Hepatic stellate cell (primary cell): Measurements from ENCODE around the gene MTARC1.

ENCODE experiments used
- DNase-seq: peaks from one replicate; pipeline ENCODE4 v3.0.0; 2011; ENCODE audit warnings: low spot score

The MTARC1 gene

DNA sequence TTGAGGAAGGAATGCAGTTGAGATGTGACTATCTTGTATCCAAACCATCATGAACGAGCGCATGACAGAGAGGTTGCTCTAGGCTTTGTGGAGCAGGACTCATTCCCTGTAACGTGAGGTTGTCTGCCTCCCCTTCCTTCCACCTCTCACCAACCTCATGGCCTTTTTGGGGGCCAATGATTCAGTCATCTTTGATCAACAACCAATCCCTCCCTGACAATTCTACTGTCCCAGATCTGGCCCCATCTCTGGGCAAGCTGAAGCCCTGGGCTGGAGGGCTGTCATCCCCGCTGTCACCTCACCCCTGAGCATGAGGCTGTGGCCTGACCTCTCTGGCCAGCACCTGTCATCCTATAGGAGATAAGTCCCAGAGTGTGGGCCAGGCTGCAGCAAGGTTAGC, 19.7 kb downstream of the MTARC1 start:
- no peak for DNase-seq

GRCh38 chr1:220807726-220808125, 21.0 kb downstream of the MTARC1 start:
- DNase-seq, result no peak

GRCh38 chr1:220808345-220809186, 21.9 kb downstream of the MTARC1 start:
- no peak for DNase-seq

GRCh38 chr1:220809187-220809550, 22.5 kb downstream of the MTARC1 start:
- DNase-seq, result no peak

DNA sequence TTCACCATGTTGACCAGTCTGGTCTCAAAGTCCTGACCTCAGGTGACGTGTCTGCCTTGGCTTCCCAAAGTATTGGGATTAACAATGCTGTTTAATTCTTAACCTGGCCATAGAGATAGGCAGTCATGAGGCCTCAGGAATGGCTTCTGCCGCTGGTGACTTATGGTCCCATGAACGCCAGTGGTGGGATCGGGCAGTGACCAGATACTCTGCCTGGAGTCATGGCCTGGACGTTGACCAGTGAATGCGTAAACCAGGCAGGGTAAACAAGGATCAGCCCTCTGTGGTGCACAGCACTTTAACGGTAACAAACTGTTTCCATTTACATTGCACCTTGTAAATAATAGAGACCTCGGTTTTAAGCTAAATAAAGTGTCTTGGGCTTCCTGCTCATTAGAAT, 23.0 kb downstream of the MTARC1 start:
- DNase-seq, result no peak

DNA sequence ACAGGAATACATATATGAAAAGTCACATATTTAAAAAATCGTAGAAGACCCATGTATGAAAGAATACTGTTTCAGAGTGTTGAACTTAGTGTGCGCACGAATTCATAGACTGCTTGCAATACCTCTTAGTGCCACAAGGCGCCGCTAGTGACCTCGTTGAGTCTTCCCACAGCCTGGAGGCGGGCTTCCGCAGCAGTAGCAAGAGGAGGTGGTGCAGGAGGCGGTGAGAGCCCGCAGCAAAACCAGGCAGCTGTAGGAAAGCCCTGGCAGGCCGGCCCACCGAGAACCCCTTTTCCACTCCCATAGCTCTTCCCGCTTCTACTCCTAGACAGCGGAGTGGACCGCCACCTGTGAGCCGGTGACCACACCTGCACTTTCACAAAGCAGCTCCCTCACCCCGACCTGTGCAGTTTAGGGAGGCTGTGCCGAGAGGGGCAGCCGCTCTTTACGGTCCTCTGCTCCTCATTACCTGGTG, 23.5 kb downstream of the MTARC1 start:
- DNase-seq, result peak; percentile 80

- no peak for DNase-seq
These were observed 24.2 kb downstream of the MTARC1 start for GRCh38 chr1:220810963-220811362.

DNA sequence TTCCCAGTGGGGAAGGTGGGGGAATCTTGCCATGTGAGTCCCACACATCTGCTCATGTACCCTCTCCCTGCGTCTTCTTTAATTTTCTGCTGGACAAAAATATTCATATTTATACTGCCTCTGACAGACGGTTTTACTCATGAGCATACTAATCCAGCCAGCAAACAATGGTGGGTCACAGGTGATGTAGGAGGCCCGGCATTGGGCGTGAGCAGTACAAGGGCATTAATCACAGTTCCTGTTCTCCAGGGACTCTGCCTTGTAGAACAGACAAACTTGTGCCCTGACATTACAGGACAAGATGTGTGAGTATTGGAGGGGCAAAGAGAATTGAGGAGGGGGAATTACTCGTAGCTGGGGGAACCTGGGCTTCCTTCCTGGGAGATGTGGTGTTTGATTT, 25.0 kb downstream of the MTARC1 start:
- DNase-seq, result no peak

- DNase-seq, result no peak
These were observed 25.6 kb downstream of the MTARC1 start for GRCh38 chr1:220812308-220812707.

- no peak for DNase-seq
These were observed 26.3 kb downstream of the MTARC1 start for GRCh38 chr1:220813013-220813412.

DNA sequence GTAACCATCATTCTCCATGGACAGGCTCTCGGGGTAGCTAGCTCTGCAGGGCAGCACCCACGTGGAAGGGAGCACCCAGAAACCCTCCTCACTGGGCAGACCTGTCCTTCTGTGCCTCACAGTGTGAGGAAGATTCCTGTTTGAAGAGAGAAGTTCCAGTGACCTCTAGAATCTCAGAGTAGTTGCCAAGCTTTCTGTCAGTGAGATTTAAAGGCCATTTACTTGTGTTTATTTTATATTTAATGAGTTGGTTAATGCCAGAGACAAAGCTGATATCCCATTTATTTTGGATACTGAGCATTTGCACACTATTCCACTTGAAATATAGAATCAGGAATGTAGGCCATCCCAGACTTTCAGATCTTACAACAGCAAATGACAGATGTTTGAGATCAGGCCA, 28.7 kb downstream of the MTARC1 start:
- DNase-seq, result no peak

DNA sequence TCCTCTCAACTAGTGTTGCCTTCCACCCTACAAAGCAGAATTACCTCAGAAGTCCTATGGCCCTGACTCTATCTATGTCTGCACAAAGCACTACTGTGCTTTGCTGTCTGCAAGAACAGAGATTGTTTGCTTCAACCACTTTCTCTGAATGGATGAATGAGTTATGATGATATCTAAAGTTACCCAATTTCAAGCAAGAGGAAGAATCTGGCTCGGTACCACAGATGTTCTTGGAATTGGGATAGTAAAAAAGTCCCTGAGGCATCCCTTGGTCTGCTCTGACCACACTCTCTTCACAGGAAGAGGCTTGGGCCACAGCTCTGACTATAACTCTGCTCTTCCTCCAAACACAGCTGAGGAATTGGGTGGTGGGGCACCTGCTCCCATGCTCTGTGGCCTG, 31.2 kb downstream of the MTARC1 start:
- DNase-seq, result no peak

- DNase-seq, result peak; percentile 86
These were observed 31.9 kb downstream of the MTARC1 start for GRCh38 chr1:220818421-220819173.

DNA sequence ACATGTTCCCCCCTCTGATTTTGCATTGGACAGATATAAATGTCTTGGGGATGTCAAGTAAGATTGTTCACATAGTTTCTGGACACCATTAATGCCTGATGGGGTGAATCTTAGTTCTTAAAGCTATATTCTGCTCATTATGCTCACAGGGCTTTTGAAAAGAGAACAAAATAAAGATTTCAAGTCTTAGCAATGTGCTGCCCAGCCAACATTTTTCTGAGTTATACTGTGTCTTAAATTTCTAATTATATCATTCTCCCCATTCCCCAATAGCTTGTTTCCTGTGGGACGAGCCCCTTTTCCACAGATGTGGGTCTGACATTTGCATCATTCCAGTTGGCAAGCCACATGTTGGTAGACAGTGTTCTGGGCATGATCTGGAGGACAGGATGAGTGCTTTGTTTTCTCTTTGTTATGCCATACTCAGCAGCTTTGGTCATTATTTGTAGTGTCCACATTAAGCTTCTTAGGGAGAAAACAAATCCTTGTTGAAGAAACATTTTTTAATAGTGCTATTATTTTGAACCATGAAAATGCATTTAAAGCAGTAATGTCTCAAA, 32.8 kb downstream of the MTARC1 start:
- DNase-seq, result no peak

- no peak for DNase-seq
These were observed 37.6 kb downstream of the MTARC1 start for GRCh38 chr1:220824031-220824989.

- DNase-seq, result no peak
These were observed 39.3 kb downstream of the MTARC1 start for GRCh38 chr1:220825819-220826551.

- no peak for DNase-seq
These were observed 40.0 kb downstream of the MTARC1 start for GRCh38 chr1:220826729-220827128.

DNA sequence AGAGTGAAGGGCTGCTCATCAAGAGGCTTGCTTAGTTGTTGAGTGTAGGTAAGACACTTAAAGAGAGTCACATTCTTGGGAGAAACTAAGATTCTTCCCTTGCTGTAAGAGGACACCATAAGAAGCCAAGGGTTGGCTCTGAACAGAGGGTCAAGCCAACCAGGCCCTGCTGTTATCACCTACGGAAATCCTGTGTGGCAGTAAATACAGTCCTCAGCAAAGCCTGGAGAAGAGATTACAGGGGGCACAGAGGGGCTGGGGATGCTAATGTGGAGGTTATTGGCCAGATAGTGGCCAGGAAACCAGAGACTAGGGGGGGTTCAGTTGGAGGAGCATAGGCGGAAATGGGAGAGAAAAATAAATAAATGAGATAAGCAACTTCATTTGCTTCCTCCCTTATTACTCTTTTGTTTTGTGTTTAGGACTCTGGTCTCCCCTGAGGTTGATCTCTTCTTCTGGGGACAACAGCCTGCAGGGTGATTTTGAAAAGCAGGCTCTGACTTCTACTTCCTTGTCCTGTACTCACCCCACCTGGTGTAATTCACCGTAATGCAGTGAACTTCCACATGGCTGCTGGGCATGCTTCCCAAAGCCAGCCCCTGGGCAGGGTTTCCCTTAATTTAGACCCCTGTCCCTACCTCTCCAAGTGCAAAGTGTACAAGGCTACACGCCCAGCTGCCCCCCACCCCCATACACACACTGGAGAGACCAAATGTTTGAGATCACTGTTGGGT, 40.9 kb downstream of the MTARC1 start:
- DNase-seq, result no peak

DNA sequence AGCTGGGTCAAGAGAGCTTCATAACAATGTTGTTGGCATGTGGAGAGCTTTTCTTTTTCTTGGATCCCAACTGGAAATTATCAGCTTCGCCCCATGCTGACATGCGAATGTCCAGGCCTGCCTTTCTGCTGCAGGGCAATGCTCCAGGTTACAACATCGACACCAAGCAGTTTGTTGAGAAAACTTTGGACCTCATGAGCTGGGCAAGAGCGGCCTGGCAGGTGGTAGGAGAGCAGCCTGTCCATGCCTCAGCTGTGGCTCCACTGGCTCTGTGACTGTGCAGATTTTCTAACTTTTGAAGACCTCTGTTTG, 41.4 kb downstream of the MTARC1 start:
- no peak for DNase-seq

GRCh38 chr1:220828950-220829586, 42.4 kb downstream of the MTARC1 start:
- DNase-seq, result no peak
